Measurements from ENCODE around the gene COL15A1.

The COL15A1 gene

DNA sequence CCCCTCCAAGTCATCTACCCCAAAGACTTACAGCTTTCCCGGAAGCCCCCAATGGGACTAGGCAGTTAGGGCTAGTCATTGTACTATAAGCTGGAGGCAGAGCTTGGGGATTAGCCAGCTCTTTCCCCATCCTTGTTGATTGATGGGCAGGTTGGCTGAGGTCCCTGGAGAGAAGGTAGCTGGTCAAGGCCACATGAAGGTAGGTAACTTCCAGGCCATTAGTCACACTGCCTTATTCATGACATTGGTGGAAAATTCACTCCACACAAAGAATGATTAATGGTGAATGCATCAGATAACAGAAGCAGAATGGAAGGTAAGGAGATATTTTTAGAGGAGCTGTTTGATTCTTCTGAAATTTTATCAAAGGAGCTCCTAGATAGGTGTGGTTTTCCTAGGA, 111.7 kb downstream of the COL15A1 start:
- no peaks in the 10 kb centered on the region for H3K9me3 ChIP-seq
- H3K4me3 ChIP-seq, result no peak overlapping the region
- no peak overlapping the region for H3K27ac ChIP-seq
- peaks cover 37% of the 10 kb centered on the region for H3K4me1 ChIP-seq
- no peaks in the 10 kb centered on the region for H3K27me3 ChIP-seq
- no peak for TF ChIP-seq Cebpa-rat (IDR thresholded peaks at IDR 0.05)
- H4K20me1 ChIP-seq, result peaks cover 14% of the 10 kb centered on the region; the same call in 1 of the 2 replicates
- H3K36me3 ChIP-seq, result no peaks in the 10 kb centered on the region
- H3K4me2 ChIP-seq, result no peak overlapping the region
- H3K9ac ChIP-seq, result no peak overlapping the region

DNA sequence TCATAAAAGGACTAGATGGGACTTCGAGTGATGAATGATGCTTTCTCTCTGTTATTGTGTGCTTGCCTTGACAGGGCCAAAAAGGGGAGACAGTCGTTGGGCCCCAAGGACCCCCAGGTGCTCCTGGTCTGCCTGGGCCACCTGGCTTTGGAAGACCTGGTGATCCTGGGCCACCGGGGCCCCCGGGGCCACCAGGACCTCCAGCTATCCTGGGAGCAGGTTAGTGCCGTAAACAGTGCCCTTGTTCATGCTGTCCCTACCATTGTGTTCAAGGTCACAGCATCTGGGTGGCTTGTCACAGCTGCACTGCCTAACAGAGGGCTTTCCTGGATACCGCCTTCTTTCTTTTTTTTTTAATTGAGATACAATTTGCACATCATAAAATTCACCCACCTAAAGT, 112.5 kb downstream of the COL15A1 start:
- Histone ChIP-seq H4K20me1 (peaks cover 14% of the 10 kb centered on the region; the same call in 1 of the 2 replicates), H3K9ac (no peak overlapping the region), H3K9me3 (no peaks in the 10 kb centered on the region), H3K36me3 (no peaks in the 10 kb centered on the region), H3K4me2 (no peak overlapping the region), H3K4me1 (peaks cover 42% of the 10 kb centered on the region), H3K4me3 (no peak overlapping the region), H3K27ac (no peak overlapping the region), H3K27me3 (no peaks in the 10 kb centered on the region)
- TF ChIP-seq Cebpa-rat (IDR thresholded peaks at IDR 0.05), result no peak

DNA sequence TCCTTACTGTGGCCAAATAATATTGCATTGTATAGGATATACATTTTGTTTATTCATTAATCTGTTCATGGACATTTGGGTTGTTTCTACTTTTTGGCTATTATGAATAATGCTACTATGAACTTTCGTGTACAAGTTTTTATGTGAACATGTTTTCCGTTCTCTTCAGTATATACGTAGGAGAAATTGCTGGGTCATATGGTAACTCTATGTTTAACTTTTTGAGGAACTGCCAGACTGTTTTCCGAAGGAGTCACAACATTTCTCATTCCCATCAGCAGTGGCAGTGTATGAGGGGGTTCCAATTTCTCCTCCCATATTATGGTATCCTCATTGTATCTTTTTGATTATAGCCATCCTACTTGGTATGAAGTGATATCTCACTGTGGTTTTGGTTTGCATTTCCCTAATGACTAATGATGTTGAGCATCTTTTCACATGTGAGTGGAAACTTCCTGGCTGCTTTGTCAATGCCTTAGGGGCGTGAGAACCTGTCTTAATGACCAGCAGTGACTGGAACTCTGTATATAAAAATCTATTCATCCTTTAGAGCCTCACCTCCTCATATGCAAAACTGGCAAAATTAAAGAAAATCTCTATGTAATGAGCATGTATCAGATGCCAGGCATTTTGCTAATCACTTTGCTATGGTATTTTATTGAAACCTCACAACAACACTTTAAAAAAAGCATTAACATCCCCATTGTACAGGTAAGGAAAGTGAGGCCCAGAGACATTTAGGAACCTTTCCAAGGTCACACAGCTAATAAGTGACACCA, 113.4 kb downstream of the COL15A1 start:
- Histone ChIP-seq H3K27ac (no peak overlapping the region), H3K9ac (no peak overlapping the region), H3K4me2 (peak overlapping the region; percentile 81)

DNA sequence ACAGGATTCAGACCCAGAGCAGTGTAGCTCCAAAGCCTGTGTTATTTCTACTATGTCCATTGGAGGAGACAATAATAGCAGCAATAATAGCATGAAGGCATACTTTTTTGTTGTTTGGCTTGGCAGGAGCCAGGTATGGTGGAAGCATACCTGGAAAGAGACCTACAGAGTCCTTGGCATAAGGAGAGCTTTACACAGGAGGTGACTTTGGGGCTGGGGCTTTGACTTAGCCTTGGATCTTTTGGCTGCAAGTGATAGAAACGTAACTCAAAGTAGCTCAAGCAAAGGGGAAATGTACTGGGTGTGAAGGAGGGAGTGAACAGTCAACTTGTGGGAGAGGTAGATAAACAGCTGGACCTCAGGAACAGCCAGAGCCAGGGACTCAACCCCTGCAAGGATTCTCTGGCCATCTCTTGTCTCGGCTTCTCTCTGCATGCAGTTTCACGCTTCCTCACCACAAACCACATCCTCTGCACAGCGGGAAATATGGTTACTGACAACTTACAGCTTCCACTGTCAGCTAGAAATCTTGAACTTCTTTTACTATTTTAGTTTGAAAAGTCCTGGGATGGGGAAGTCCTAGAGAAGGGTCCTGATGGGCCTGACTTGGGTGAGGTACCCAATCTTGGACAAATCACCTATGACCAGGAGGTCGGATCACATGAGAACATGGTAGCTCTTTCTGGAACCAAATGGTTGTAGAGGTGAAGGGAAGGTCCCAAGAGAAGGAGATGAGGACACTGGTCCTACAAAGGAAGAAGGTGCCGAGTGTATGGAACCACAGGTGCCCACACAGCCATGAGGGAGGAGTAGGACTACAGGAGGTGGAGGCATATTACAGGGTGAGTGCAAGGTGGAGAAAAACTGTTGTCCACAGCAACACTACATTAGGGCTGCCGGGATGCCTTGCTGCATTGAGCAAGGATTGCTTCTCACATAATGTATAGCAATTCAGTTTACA, 114.2 kb downstream of the COL15A1 start:
- H3K4me1 ChIP-seq, result peaks cover 42% of the 10 kb centered on the region
- peak overlapping the region; percentile 16; the same call in 1 of the 2 replicates for H3K4me3 ChIP-seq
- H3K4me2 ChIP-seq, result peak overlapping the region; percentile 81
- no peaks in the 10 kb centered on the region for H3K27me3 ChIP-seq
- no peak for TF ChIP-seq Cebpa-rat (IDR thresholded peaks at IDR 0.05)
- H3K36me3 ChIP-seq, result no peaks in the 10 kb centered on the region
- H3K9ac ChIP-seq, result no peak overlapping the region
- no peaks in the 10 kb centered on the region for H3K9me3 ChIP-seq
- 0 out of 2 replicates have a peak overlapping the region, but pooled peaks have one; percentile 69 for H3K27ac ChIP-seq
- H4K20me1 ChIP-seq, result peaks cover 14% of the 10 kb centered on the region; the same call in 1 of the 2 replicates

More for the DNA sequence above, 113.4 kb downstream of the COL15A1 start:
- H4K20me1 ChIP-seq, result peaks cover 14% of the 10 kb centered on the region; the same call in 1 of the 2 replicates
- H3K27me3 ChIP-seq, result no peaks in the 10 kb centered on the region
- no peaks in the 10 kb centered on the region for H3K9me3 ChIP-seq
- TF ChIP-seq Cebpa-rat (IDR thresholded peaks at IDR 0.05), result no peak
- no peaks in the 10 kb centered on the region for H3K36me3 ChIP-seq
- peaks cover 42% of the 10 kb centered on the region for H3K4me1 ChIP-seq
- H3K4me3 ChIP-seq, result no peak overlapping the region

DNA sequence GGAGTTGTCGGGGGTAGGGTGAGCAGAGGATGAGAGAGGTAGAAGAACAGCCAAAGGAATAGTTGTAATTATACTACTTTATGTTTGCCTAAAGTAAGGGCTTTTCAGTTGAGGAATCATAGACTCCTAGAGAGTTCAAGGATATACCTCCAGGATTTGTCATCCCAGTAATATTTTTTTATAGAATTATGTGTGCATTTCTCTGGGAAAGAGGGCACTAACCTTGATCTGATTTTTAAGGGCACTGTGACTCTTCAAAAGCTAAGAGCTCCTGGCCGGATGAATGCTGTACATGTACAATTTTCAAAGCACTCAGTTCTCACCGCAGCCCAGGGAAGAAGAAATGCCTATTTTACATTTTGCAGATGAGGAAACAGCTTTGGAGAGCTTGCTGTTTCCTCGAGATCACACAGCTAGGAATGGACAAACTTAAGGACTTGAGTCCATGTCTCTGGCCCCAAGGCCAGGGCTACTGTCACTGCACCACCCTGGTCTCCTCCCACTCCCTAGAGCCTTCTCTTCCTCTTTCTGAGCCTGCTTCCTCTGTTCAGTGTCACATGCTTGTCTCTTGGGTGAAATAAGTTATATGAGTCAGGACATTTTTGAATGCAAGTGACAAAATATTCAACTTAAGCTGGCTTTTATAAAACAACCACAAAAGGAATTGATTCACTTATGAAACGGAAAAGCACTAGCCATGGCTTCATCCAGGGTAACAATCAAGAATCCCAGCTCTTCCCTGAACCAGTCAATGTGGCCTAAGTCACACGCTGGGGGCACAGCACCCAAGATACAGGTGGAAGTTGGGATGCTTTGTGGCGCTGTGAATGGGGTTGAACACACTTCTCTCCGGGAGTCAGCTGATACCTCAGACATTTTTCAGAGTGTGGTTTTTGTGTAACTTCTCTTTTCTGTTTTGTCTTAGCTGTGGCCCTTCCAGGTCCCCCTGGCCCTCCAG, 115.5 kb downstream of the COL15A1 start:
- Histone ChIP-seq H4K20me1 (peaks cover 14% of the 10 kb centered on the region; the same call in 1 of the 2 replicates), H3K27me3 (no peaks in the 10 kb centered on the region), H3K27ac (peak overlapping the region; percentile 69), H3K4me1 (peaks cover 42% of the 10 kb centered on the region), H3K36me3 (no peaks in the 10 kb centered on the region), H3K9ac (peak overlapping the region; percentile 39; the same call in 1 of the 2 replicates), H3K4me2 (peak overlapping the region; percentile 81), H3K4me3 (no peak overlapping the region), H3K9me3 (no peaks in the 10 kb centered on the region)
- no peak for TF ChIP-seq Cebpa-rat (IDR thresholded peaks at IDR 0.05)

DNA sequence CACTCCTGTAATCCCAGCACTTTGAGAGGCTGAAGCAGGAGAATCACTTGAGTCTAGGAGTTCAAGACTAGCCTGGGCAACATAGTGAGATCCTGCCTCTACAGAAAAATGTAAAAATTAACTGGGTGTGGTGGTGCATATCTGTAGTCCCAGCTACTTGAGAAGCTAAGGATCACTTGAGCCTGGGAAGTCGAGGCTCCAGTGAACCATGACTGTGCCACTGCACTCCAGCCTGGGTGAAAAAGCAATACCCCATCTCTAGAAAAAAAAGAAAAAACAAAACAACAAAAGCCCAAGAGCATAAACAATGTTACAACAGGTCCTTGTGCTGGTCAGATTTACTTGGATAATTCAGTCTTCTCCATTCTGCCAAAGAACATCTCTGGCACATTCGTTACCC, 116.9 kb downstream of the COL15A1 start:
- Histone ChIP-seq H3K27ac (no peak overlapping the region), H3K4me2 (peak overlapping the region; percentile 81), H3K27me3 (no peaks in the 10 kb centered on the region), H4K20me1 (peaks cover 14% of the 10 kb centered on the region; the same call in 1 of the 2 replicates), H3K9ac (no peak overlapping the region), H3K4me3 (no peak overlapping the region), H3K9me3 (no peaks in the 10 kb centered on the region), H3K4me1 (peaks cover 42% of the 10 kb centered on the region), H3K36me3 (no peaks in the 10 kb centered on the region)
- no peak for TF ChIP-seq Cebpa-rat (IDR thresholded peaks at IDR 0.05)

DNA sequence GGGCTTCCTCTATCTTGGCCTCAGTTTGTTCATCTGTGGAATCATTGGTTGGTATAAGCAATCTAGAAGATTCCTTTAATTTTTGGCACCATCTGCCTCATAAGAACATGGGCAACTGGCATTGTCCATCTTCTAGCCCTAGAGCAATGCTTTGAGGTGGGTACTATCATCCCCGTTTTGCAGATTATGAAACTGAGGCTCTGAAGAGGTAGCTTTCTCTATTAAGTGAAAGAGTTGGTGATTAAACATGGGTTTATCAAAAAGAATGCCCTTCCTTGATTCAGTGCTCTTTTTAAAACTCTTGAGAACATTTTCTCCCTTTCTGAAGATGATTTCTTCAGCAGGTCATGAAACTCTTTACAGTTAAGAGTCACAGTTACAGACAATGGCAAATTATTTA, 118.8 kb downstream of the COL15A1 start:
- Histone ChIP-seq H3K27ac (no peak overlapping the region), H3K36me3 (no peaks in the 10 kb centered on the region), H3K4me2 (no peak overlapping the region), H4K20me1 (peaks cover 10% of the 10 kb centered on the region; the same call in 1 of the 2 replicates), H3K27me3 (no peaks in the 10 kb centered on the region), H3K4me3 (no peak overlapping the region), H3K9ac (no peak overlapping the region), H3K4me1 (peaks cover 33% of the 10 kb centered on the region), H3K9me3 (no peaks in the 10 kb centered on the region)
- TF ChIP-seq Cebpa-rat (IDR thresholded peaks at IDR 0.05), result no peak

DNA sequence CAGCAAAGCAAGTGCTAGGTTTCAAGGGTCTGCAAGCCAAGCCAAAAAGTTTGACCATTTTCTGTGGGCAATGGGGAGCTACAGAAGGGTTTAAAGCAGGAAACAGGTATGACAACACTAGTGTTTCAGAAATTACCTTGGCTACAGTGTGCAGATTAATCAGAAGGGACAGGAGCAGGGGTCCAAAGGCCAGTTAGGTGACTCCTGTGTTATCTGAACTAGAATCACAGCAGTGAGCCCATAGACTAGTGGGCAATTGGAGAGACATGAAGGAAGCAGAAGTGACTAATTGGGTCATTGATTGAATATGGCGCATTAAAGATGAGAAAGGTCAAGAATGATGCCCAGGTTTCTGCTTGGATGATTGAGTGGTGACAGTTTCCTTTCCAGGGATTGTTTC, 119.8 kb downstream of the COL15A1 start:
- no peak for TF ChIP-seq Cebpa-rat (IDR thresholded peaks at IDR 0.05)
- Histone ChIP-seq H3K9ac (no peak overlapping the region), H3K4me2 (no peak overlapping the region)

DNA sequence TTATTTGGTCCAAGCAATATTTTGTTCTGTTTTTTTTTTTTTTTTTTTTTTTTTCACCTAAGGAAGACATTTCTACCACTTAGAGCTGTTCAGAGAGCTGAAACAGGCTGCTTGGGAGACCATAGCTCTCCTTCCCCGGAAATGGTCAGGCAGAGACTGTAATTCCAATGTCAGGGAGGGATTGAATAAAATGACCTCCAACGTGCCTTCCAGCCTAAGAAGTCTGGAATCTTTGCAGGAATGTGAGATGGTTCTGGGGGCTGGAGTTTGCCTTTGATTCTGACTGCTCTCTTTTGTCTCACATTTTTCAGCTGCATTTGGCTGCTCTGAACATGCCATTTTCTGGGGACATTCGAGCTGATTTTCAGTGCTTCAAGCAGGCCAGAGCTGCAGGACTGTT, 122.9 kb downstream of the COL15A1 start:
- TF ChIP-seq Cebpa-rat (IDR thresholded peaks at IDR 0.05), result no peak
- H3K27ac ChIP-seq, result no peak overlapping the region
- peaks cover 7% of the 10 kb centered on the region; the same call in 1 of the 2 replicates for H3K4me1 ChIP-seq

More for the DNA sequence above, 119.8 kb downstream of the COL15A1 start:
- H3K9me3 ChIP-seq, result no peaks in the 10 kb centered on the region
- H3K4me1 ChIP-seq, result peaks cover 24% of the 10 kb centered on the region
- no peak overlapping the region for H3K27ac ChIP-seq
- 0 out of 2 replicates have a peak, but pooled peaks cover 3% of the 10 kb centered on the region for H4K20me1 ChIP-seq
- H3K4me3 ChIP-seq, result no peak overlapping the region
- no peaks in the 10 kb centered on the region for H3K36me3 ChIP-seq
- no peaks in the 10 kb centered on the region for H3K27me3 ChIP-seq

More for the DNA sequence above, 122.9 kb downstream of the COL15A1 start:
- H3K9ac ChIP-seq, result no peak overlapping the region
- no peak overlapping the region for H3K4me3 ChIP-seq
- no peaks in the 10 kb centered on the region for H3K27me3 ChIP-seq
- no peaks in the 10 kb centered on the region; the same call in 1 of the 2 replicates for H3K9me3 ChIP-seq
- no peaks in the 10 kb centered on the region for H3K36me3 ChIP-seq
- H3K4me2 ChIP-seq, result no peak overlapping the region
- no peaks in the 10 kb centered on the region for H4K20me1 ChIP-seq

Data from BLaER1 (cell line).